Upper lobe of left lung (tissue), 6 donors: ENCODE measurements around the gene RSL24D1. TPM values are rescaled to one million over a fixed set of nuclear protein-coding genes. Genes with fewer than 3 reads are reported as not detected.

Experiments
- ATAC-seq, 2 donors: fragments of 200-7000 bp; cut with Tn5 transposase; one replicate each; pipeline ENCODE4 v1.9.1; 2022; ENCODE audit warnings: mild to moderate bottlenecking in 2 of 2, moderate library complexity in 2 of 2; ENCODE audit not compliant: low FRiP score in 2 of 2
- DNase-seq, 2 donors: peaks; one replicate each; pipeline ENCODE4 v3.0.0-alpha.2; 2019 to 2020
- H3K27ac ChIP-seq, 4 donors: fragments of 200-600 bp; sonication (generic); one replicate each; pipeline ENCODE4 v1.5.1; 2016 to 2019
- H3K27me3 ChIP-seq, 4 donors: fragments of 200-600 bp; sonication (generic); one replicate each; pipeline ENCODE4 v1.5.1; 2017 to 2019
- H3K36me3 ChIP-seq, 4 donors: fragments of 200-600 bp; sonication (generic); one replicate each; pipeline ENCODE4 v1.5.1; 2016 to 2019
- H3K4me1 ChIP-seq, 4 donors: fragments of 200-600 bp; sonication (generic); one replicate each; pipeline ENCODE4 v1.5.1; 2018 to 2019
- H3K4me3 ChIP-seq, 4 donors: fragments of 200-600 bp; sonication (generic); one replicate each; pipeline ENCODE4 v1.5.1; 2017 to 2019; ENCODE audit warnings: mild to moderate bottlenecking in 2 of 4, moderate library complexity in 1 of 4
- H3K9me3 ChIP-seq, 4 donors: fragments of 200-600 bp; sonication (generic); one replicate each; pipeline ENCODE4 v1.5.1; 2018 to 2019
- EP300 ChIP-seq, 4 donors: sonication (generic); formaldehyde crosslinking; IDR thresholded peaks; one replicate each; pipeline ENCODE4 v1.5.1; 2017; ENCODE audit warnings: antibody characterized with exemption in 4 of 4, control low read depth in 2 of 4
- POLR2A ChIP-seq, 4 donors: fragments of 450-650 bp; IDR thresholded peaks; one replicate each; pipeline ENCODE4 v1.5.1; 2016 to 2017; ENCODE audit warnings: antibody characterized with exemption in 4 of 4, mild to moderate bottlenecking in 2 of 4
- POLR2AphosphoS5 ChIP-seq, 2 donors: sonication (generic); formaldehyde crosslinking; IDR thresholded peaks; one replicate each; pipeline ENCODE4 v1.5.1; 2017; ENCODE audit warnings: antibody characterized with exemption in 2 of 2
- WGBS, 2 donors: methylation state at CpG; one replicate each; pipeline ENCODE4 v1.1.5; 2017 to 2018; 5-methylcytosine and 5-hydroxymethylcytosine counted together
- total RNA-seq, 6 donors: library from RNA; depleted of rRNA in 4 of 6; stranded (reverse); fragments of >200 nt in 4 of 6; gene quantifications; one replicate each; pipeline versions ENCODE4 v1.1.0 to v1.2.1, GENCODE V29; 2016 to 2021
- TF ChIP-seq, protein P1 (sequence below), 6 experiments: fragments of 450-650 bp in 4 of 6; fragments of 200-600 bp in 2 of 6; sonication (generic) in 2 of 6; IDR thresholded peaks; one replicate each; pipeline ENCODE4 v1.5.1; 2016 to 2019; ENCODE audit warnings: antibody characterized with exemption in 6 of 6
- donor health status: DM: no; HTN: no; CAD: no; lungs with moderate emphysema.
- donor health status: DM: no; HTN: yes; CAD: no; lungs with severe emphysema.

Gene RSL24D1
- total RNA-seq, 6 donors from 2014 or later, result 20.5 to 84.3 (median 50.9) TPM

DNA sequence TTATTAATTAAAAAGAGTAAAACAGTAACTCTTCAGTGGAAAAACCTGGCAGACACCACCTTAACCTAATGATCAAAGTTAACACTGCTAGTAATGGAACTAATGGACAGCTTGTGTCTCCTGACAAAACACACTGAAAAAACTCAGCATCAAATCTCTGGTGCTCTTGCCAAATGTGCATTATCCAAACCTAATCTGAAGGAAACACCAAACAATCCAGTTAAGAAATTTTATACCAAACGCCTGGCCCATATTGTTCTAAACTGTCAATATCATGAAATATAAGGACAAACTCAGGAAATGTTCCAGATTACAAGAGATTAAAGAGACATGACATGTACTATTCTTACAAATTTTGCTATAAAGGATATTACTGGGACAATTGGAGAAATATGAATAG, 10.4 kb downstream of the RSL24D1 start:
- no peaks in the 10 kb centered on the region for H3K27me3 ChIP-seq
- WGBS, 2 donors, result 62 to 70% methylated on average over 1 of the region's 1 CpG
- no peak for DNase-seq
- H3K9me3 ChIP-seq, result no peaks in the 10 kb centered on the region
- ATAC-seq, result no peak
- TF ChIP-seq POLR2A (IDR thresholded peaks at IDR 0.05), result no peak
- TF ChIP-seq POLR2AphosphoS5 (IDR thresholded peaks at IDR 0.05), result no peak
- TF ChIP-seq, protein P1, sequence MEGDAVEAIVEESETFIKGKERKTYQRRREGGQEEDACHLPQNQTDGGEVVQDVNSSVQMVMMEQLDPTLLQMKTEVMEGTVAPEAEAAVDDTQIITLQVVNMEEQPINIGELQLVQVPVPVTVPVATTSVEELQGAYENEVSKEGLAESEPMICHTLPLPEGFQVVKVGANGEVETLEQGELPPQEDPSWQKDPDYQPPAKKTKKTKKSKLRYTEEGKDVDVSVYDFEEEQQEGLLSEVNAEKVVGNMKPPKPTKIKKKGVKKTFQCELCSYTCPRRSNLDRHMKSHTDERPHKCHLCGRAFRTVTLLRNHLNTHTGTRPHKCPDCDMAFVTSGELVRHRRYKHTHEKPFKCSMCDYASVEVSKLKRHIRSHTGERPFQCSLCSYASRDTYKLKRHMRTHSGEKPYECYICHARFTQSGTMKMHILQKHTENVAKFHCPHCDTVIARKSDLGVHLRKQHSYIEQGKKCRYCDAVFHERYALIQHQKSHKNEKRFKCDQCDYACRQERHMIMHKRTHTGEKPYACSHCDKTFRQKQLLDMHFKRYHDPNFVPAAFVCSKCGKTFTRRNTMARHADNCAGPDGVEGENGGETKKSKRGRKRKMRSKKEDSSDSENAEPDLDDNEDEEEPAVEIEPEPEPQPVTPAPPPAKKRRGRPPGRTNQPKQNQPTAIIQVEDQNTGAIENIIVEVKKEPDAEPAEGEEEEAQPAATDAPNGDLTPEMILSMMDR (IDR thresholded peaks at IDR 0.05), result no peak
- H3K4me3 ChIP-seq, result no peak overlapping the region
- H3K4me1 ChIP-seq, result peaks cover 0 to 10% (median 2%) of the 10 kb centered on the region in 4 donors
- no peak overlapping the region for H3K27ac ChIP-seq
- H3K36me3 ChIP-seq, result peaks cover 12 to 80% (median 28%) of the 10 kb centered on the region in 4 donors

DNA sequence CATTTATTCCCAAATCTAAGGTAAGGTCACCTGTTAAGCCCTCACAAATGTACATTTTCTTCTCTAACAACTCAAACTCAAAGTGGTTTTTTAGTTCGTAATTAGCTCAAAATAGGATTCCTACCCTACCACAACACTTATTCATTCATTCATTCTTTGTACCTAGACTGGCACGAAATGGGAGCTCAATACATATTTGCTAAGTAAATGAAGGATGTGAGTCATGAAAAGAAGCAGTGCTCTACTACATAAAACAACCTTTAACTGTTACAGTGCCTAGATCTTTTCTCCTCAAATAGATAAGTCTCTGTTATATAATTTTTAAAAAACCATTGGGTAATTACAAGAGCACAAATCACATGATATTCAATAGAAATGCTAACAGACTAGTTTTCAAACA, 13.1 kb downstream of the RSL24D1 start:
- Histone ChIP-seq H3K9me3 (no peaks in the 10 kb centered on the region), H3K27me3 (no peaks in the 10 kb centered on the region), H3K4me3 (no peak overlapping the region), H3K36me3 (peaks cover 20 to 78% (median 39%) of the 10 kb centered on the region in 4 donors), H3K4me1 (peaks cover 0 to 8% (median 1%) of the 10 kb centered on the region in 4 donors), H3K27ac (no peak overlapping the region)
- TF ChIP-seq, protein P1 (IDR thresholded peaks at IDR 0.05), result no peak
- TF ChIP-seq EP300 (IDR thresholded peaks at IDR 0.05) (no peak), POLR2AphosphoS5 (IDR thresholded peaks at IDR 0.05) (no peak), POLR2A (IDR thresholded peaks at IDR 0.05) (no peak)
- WGBS, 2 donors, result 69 to 77% methylated on average over 2 of the region's 2 CpGs
- DNase-seq, result no peak
- ATAC-seq, result no peak

DNA sequence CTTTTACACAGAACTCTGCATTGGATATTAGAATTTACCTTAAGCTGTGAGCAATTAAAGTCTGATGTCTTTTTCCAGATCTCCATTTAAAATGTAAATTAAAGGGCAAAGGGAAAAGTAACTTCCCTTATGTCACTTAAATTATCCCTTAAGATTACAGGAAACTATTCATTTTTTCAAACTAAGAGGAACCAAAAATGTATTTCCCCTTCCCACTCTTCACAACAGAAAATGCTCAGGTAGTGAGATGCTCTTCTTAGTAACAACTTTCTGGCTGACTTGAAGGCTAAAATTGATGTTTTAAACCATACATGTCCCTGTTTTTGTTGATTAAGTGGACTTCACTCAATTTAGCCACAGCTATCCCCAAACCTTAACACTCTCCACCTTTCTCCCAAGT, 17.6 kb downstream of the RSL24D1 start:
- no peaks in the 10 kb centered on the region for H3K4me1 ChIP-seq
- DNase-seq, result no peak
- no peak for ATAC-seq
- H3K27ac ChIP-seq, result no peak overlapping the region
- no peaks in the 10 kb centered on the region for H3K9me3 ChIP-seq
- H3K36me3 ChIP-seq, result peaks cover 20 to 61% (median 32%) of the 10 kb centered on the region in 4 donors
- TF ChIP-seq POLR2AphosphoS5 (IDR thresholded peaks at IDR 0.05) (no peak), POLR2A (IDR thresholded peaks at IDR 0.05) (no peak)
- TF ChIP-seq, protein P1 (IDR thresholded peaks at IDR 0.05), result no peak
- H3K27me3 ChIP-seq, result no peaks in the 10 kb centered on the region
- no peak overlapping the region for H3K4me3 ChIP-seq

DNA sequence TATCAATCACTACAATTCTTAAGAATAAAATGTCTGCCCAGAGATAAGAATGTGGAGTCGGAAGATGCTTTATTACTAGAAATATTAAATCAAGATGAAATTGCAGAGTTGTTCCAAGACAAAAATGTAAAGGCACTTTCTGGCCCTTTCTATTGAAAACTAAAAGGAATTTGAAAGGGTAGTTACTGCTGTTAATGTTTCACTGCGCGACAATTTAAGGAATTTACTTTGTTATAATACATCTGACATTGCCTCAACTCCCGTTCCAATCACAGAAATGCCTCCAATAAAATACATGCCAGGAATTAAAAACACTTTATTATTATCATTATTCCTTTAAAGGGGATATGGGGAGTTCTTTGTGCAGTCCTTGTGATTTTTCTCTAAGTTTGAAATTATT, 26.4 kb downstream of the RSL24D1 start:
- Histone ChIP-seq H3K27me3 (no peaks in the 10 kb centered on the region), H3K9me3 (no peaks in the 10 kb centered on the region), H3K36me3 (no peaks in the 10 kb centered on the region), H3K4me1 (no peaks in the 10 kb centered on the region), H3K4me3 (no peak overlapping the region), H3K27ac (no peak overlapping the region)
- no peak for TF ChIP-seq EP300 (IDR thresholded peaks at IDR 0.05)
- TF ChIP-seq POLR2AphosphoS5 (IDR thresholded peaks at IDR 0.05), result no peak
- ATAC-seq, result no peak
- no peak for DNase-seq
- WGBS, 2 donors, result 45 to 63% methylated on average over 4 of the region's 4 CpGs

DNA sequence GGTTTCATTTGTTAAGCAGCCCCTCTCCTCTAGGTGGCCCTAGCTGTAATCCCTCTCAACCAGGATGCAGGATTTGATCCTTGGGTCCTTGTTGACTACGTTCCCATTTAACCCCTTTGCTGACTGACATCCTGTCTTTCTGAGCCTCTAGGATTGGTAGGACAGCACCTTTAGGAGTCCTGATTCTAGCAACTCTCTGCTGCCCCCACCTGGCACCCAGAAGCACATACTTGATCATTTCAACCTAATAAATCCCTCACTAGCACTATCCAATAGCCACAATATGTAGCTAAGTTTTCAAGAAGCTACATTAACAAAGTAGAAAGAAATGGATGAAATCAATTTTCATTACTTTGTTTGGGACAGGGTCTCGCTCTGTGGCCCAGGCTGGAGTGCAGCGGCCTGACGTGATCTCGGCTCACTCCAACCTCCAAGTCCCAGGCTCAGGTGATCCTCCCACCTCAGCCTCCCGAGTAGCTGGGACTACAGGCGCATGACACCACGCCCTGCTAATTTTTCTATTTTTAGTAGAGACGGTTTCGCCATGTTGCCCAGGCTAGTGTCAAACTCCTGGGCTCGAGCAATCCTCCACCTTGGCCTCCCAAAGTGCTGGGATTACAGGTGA, 28.3 kb downstream of the RSL24D1 start:
- peak in 1 of 2 donors; percentile 44 for DNase-seq
- peak; percentile 61 to 70 for ATAC-seq
- H3K4me3 ChIP-seq, result no peak overlapping the region
- H3K4me1 ChIP-seq, result no peaks in the 10 kb centered on the region
- TF ChIP-seq, protein P1 (IDR thresholded peaks at IDR 0.05), result peak; percentile 20 to 59 (median 56)
- TF ChIP-seq POLR2A (IDR thresholded peaks at IDR 0.05), result no peak
- no peaks in the 10 kb centered on the region for H3K36me3 ChIP-seq
- WGBS, 2 donors, result 72 to 73% methylated on average over 11 of the region's 11 CpGs
- no peak overlapping the region for H3K27ac ChIP-seq
- H3K9me3 ChIP-seq, result no peaks in the 10 kb centered on the region
- H3K27me3 ChIP-seq, result no peaks in the 10 kb centered on the region
